IPS-NIHi7 (cell line): ENCODE data around the gene TLR10.
"Not testable (repeated sequence)": the region's sequence is repeated elsewhere in the genome, so short reads cannot be mapped to it uniquely, and the experiment has no call there.

Experiments used
- DNase-seq: peaks from one replicate; pipeline ENCODE4 v3.0.0; 2012; ENCODE audit warnings: mixed read lengths; ENCODE audit errors: extremely low spot score

Gene TLR10

GRCh38 chr4:38802561-38803355 lies 20.0 kb upstream of the TLR10 start:
- DNase-seq = no peak

DNA sequence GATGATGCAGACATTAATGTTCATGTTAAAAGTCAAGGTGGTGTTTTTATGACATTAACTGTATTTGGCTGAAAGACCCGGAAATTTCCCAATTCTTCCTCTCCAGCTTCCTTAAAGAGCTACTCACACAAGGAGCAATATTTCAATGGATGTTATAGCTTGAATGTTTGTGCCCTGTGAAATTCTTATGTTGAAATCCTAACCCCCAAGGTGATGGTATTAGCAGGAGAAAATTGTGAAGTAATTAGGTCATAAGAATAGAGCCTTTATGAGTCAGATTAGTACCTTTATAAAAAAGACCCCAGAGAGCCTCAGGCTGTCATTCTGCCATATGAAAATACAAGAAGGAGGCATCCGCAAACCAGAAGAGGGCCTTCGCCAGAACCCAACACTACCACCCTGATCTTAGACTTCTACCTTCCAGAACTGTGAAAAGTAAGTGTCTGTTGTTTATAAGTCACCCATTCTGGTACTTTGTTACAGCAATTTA lies 18.2 kb upstream of the TLR10 start:
- DNase-seq = no peak

DNA sequence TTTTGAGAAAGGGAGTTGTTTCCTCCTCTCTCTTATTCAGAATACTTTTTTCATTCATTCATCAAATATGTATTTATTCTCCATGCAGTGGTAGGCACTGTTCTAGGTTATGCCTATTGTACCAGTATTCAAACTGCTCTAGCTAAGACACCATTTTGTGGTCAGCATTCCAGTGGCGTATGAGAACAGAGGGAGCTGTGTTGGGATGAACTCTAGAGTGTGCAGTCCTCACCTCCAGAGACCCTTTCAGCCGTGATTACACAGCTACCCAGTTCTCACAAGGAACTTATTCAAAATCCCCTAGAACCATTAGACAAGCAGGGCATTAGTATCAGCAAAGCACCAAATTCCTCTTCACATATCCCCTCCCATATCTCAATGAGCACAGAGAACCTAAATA lies 17.6 kb upstream of the TLR10 start:
- DNase-seq = no peak

DNA sequence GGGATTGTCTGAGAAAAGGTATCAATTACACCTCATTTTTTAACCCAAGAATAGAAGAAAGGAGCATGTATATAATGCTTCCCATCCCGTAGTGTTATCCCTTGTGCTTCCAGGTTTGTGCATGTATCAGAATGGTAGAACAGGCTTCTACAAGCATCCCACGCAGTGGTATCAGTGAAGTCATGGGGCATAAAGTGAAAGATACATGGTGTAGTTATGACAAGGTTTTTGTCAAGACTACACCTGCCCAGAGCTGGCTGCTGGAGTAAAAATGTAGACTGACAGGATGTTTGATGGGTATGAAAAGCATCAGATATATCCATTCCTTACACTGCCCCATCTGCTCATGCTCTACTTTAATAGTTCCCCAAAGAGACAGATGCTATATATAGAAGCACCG lies 12.3 kb upstream of the TLR10 start:
- no peak for DNase-seq

DNA sequence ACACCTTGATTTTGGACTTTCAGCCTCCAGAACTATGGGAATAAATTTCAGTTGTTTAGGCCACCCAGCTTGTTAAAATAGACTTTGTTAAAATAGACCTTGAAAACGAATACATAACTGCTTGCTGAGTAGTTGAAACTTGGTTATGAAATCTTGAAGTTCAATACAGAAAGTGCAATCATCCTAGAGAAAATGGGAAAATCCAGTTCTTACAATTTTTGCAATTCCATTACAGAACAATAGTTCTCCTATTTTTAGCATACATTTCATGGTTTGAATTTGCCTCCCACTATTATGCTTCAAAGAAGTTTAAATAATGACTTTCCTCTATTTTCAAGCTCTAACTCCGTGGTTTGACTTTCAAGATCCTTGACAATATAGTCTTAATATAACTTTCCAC lies 11.3 kb upstream of the TLR10 start:
- no peak for DNase-seq

DNA sequence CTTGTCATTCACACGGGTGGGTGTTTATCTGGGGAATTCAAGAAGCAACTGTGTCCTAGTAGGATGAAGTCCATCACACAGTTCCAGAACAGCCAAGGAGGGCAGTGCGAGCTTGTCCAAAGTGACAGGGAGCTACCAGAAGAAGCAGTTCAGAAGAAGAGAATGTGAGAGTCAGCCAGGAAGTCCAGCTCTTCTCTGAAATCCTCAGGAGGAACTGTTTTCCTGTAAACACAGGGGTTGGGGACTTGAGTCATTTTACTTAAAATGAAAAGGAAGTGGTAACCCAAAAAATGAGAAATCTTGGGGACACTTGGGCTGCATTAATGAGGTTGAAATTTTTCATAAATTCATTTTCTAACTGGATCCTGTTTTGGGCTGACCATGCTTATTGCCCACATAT lies 8.2 kb upstream of the TLR10 start:
- no peak for DNase-seq

DNA sequence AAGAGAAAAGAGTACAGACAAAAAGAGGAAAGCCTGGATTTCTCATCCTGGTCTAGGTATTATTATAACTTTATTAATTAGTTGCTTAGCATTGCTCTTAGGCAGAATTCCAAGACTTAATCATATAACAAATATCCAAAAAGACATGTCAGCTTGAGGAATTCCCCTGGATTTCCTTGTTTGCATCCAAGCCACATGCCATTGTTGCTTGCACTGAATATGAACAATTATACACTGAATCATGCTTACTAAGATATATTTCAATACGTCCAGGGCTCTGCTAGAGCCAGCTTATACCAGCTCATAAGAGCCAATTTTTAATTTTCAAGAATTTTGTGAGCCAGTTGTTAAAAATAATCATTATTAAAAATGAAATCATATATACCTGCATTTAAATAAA lies 5.5 kb upstream of the TLR10 start:
- no peak for DNase-seq

GRCh38 chr4:38787693-38788092 lies 4.9 kb upstream of the TLR10 start:
- DNase-seq = no peak

- no peak for DNase-seq
These were observed 3.2 kb upstream of the TLR10 start for GRCh38 chr4:38785901-38786402.

DNA sequence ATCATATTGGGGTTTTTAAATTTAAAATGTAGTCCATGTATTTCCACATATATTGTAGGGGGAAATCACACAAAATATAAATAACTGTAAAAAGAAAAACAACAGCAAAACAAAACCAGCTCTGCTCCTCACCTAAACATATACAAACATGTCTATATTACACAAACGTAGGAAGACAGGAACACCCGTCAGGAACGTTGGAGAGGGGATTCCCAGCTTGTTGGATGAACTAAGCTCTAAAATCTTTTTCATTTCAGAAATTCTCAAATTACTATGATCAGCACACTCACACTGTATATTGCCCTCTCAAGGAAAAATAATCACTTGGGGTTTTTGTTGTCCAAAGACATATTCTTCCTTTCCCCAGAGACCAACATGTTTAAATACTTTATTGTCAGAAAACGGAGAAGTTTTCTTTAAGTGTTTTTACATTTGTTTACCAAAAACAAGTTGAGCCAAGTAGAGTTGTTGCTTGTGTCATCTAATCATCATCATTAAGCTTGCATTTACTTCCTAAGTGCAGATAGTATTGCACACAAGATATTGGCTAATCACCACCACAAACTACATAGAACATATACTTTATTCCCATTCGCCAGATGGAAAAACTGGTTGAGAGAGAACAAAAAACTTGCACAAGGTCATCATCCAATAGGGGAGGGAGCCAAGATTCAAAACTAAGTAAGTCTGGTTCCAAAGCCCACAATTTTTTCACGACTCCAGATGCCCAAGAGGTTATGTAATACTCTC lies 2.4 kb upstream of the TLR10 start:
- DNase-seq = no peak

GRCh38 chr4:38784141-38784540 lies 1.4 kb upstream of the TLR10 start:
- no peak for DNase-seq

DNA sequence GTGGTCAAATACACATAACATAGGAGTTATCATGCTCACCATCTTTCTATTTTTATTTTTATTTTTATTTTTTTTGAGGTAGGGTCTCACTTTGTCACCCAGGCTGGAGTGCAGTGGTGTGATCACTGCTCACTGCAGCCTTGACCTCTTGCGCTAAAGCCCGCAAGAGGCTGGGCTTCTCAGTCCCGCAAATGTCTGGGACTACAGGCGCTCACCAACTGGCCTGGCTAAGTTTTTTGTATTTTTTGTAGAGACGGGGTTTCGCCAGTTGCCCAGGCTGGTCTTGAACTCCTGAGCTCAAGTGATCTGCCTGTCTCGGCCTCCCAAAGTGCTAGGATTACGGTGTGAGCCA lies 295 bp upstream of the TLR10 start:
- DNase-seq = no peak

DNA sequence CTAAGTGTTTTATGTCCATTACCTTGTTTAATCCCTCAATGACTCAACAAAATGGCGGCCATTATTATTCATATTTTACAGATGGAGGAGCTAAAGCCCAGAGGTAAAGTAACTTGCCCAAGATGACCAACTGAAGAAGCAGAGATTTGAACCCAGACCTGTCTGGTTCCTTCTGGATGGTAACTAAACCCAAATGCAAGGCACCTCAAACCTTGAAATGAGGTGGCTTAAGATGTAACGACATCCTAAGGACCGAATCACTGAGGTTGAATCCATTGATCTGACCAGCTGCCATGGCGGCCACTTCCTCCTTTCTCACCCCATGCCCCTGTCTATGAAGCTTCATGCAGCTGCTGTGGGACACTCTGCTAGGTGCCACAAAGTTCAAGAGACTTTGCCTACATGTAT lies 932 bp downstream of the TLR10 start:
- DNase-seq = no peak

DNA sequence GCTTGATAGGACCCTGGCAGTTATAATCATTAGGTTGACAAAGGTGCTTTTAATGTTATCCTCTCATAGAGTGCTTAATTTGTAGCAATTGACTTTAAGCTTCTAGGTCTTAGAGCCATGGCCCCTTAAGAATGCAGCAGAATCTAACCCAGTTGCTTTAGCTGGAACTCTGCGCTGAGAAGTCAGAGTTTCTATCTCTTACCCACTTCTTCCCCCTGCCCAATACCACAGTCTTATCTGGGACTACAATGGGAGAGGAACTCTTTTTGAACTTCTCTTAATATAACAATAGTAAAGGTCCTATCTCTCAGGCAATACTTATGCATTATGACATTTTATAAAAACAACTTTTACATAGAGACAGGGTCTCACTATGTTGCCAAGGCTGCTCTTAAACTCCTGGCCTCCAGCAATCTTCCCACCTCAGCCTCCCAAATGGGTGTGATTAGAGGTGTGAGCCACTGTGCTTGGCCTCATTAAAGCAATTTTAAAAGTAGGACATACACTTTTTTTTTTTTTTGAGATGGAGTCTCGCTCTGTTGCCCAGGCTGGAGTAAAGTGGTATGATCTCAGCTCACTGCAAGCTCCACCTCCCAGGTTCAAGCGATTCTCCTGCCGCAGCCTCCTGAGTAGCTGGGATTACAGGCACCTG lies 1.8 kb downstream of the TLR10 start:
- DNase-seq = no peak

DNA sequence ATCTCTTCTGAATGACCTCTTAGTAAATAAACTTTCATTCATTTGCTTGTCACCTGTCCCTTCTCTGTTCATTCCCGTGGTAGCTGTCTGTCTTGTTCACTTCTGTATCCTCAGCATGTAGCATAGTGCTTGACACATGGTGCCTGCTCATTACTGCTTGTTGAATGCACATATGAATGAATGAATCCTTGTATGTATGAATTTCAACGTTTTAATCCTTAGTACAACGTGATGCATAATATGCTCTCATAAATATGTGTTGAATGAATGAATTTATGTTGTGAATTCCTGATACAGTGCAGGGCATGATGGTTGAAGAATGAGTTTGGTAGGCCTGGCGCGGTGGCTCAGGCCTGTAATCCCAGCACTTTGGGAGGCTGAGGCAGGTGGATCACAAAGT lies 3.0 kb downstream of the TLR10 start:
- DNase-seq = no peak

GRCh38 chr4:38777925-38778324 lies 4.9 kb downstream of the TLR10 start:
- DNase-seq = not testable (repeated sequence)

DNA sequence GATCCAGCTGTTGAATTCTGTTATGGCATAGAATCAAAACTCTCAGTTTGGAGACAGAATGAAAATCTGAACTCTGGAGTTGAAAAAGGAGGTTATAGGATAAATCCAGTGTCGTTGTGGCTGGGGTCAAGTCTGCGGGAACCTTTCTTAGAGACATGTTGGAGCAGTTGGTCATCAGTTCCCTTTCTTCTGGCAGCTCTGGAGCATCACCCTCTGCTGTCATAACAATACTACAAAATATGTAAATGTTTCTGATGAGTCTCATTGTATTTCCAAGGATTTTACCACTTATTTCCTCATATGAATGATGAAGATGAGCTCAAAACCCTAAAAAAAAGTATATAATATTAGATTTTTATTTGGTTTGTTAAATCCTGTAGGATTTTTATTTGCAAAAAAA lies 7.5 kb downstream of the TLR10 start:
- DNase-seq = no peak

GRCh38 chr4:38774181-38774955 lies 8.4 kb downstream of the TLR10 start:
- no peak for DNase-seq

GRCh38 chr4:38770281-38770680 lies 12.5 kb downstream of the TLR10 start:
- DNase-seq = not testable (repeated sequence)

DNA sequence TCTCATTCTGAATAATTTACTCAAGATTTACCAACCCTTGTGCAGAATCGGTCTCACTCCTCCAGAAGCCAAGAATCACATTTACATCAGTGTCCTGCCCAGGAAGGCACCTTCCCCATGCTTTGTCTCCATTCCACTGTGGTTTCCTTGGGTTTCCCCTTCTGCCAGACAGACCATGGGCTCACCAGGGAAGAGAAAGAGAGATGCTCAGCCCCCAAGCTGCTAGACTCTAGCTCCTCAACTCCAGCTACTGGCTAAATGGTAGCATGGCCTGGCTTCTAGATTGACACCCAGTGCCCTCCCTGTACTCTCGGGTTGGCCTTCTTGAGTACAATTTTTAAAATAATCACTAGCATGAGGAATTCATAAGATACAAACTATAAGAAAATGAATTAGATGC lies 12.9 kb downstream of the TLR10 start:
- no peak for DNase-seq

GRCh38 chr4:38769441-38769840 lies 13.3 kb downstream of the TLR10 start:
- no peak for DNase-seq

- no peak for DNase-seq
These were observed 13.8 kb downstream of the TLR10 start for GRCh38 chr4:38768968-38769394.
